Right ventricle myocardium inferior (tissue), 1 donor: ENCODE measurements around the gene ENDOD1. TPM values are rescaled to one million over a fixed set of nuclear protein-coding genes. Genes with fewer than 3 reads are reported as not detected.
"Not testable (repeated sequence)": the region's sequence is repeated elsewhere in the genome, so short reads cannot be mapped to it uniquely, and the experiment has no call there.

Experiments
- ATAC-seq: fragments of 200-7000 bp; cut with Tn5 transposase; one replicate; pipeline ENCODE4 v1.9.1; 2020; ENCODE audit warnings: mild to moderate bottlenecking, moderate library complexity
- DNase-seq: peaks from one replicate; pipeline ENCODE4 v3.0.0; 2021; ENCODE audit errors: missing footprints
- intact Hi-C: fragments of 100-400 bp; cut with DNase I; formaldehyde crosslinking; loops from one replicate; pipeline ENCODE4 v1.11.0; 2022
- long read RNA-seq: library from polyadenylated mRNA; unstranded; transcript quantifications from one replicate; pipeline ENCODE4 v2.0.0, GENCODE V29; 2021
- total RNA-seq: library from RNA; stranded (reverse); fragmentation: NEBNext Ultra II Directional; extraction: Animal tissue kit (Norgen Biotek cat#: 25700); gene quantifications from one replicate; pipeline ENCODE4 v1.2.1, GENCODE V29; 2021
- donor health status: DM: no; HTN: yes; CAD: no; lungs with severe emphysema.

The ENDOD1 gene, protein sequence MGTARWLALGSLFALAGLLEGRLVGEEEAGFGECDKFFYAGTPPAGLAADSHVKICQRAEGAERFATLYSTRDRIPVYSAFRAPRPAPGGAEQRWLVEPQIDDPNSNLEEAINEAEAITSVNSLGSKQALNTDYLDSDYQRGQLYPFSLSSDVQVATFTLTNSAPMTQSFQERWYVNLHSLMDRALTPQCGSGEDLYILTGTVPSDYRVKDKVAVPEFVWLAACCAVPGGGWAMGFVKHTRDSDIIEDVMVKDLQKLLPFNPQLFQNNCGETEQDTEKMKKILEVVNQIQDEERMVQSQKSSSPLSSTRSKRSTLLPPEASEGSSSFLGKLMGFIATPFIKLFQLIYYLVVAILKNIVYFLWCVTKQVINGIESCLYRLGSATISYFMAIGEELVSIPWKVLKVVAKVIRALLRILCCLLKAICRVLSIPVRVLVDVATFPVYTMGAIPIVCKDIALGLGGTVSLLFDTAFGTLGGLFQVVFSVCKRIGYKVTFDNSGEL
- total RNA-seq: 11.2 TPM
- long read RNA-seq, full-length matches to known transcripts: 18 of 21 reads
- long read RNA-seq, partial matches to known transcripts: 0 of 21 reads
- long read RNA-seq, other reads (novel, unspliced or antisense): 3 of 21 reads

- intact Hi-C loops: loop anchor here (2.0 kb wide), 2 partner anchors 19 to 61 kb away; no protein-coding TSS in a partner anchor
- ATAC-seq (peak; percentile 98), DNase-seq (peak; percentile 93)
Measured at GRCh38 chr11:95089620-95090542, at the start of gene ENDOD1. Gene ENDOD1, plus strand, starts transcription at chr11:95089846. Its CDS starts 82 bp downstream, at chr11:95089928.

GRCh38 chr11:95042239-95042638 lies 47.4 kb upstream of the ENDOD1 start:
- intact Hi-C loops: no loop called here
- no peak for ATAC-seq
- DNase-seq: no peak

DNA sequence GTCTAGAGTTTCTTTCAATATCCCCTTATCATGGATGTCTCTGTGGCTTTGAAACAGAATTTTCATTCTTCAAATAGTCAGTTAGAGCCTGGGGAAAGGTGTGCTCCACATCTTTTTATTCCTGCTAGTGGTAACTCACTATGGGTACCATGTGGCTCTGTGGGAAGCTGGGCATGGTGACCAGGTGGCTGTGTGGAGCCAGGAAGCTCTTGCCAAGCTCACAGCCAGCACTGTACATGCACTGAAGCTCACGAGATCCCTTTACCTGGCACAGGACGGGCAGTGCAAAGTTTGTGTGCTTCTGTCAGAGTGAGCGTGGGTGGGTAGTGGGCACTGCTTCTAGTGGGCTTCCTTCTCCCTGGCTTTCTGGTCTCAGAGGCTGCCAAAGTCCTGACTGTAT lies 46.7 kb upstream of the ENDOD1 start:
- no peak for DNase-seq
- ATAC-seq: no peak
- intact Hi-C loops: no loop called here

GRCh38 chr11:95044010-95044409 lies 45.6 kb upstream of the ENDOD1 start:
- intact Hi-C loops: no loop called here
- ATAC-seq: no peak
- DNase-seq: no peak

- intact Hi-C loops: no loop called here
- DNase-seq: no peak
- no peak for ATAC-seq
Measured at GRCh38 chr11:95045812-95046211, 43.8 kb upstream of the ENDOD1 start.

DNA sequence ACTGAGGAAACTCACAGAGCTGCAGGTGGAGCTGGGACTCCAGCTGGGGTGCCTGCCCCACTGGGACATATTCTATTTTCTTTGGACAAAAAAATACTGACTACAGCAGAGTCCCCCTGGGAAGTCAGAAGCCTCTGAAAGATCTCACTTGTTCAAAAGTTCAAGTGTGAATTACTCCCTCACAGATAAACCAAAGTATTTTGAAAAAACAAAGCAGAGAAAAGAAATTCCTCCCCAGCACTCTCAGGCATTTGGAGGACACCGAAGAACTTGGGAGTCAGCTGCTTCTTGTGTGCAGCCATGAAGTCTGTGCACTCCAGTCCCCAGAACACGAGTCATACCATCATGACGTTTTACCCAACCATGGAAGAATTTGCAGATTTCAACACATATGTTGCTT lies 40.5 kb upstream of the ENDOD1 start, which contains the start of gene KDM4F:
KDM4F (plus strand) TSS at position 301 of the 400 bp plus-strand sequence.
- ATAC-seq, intact Hi-C loops, DNase-seq: not testable (repeated sequence)

DNA sequence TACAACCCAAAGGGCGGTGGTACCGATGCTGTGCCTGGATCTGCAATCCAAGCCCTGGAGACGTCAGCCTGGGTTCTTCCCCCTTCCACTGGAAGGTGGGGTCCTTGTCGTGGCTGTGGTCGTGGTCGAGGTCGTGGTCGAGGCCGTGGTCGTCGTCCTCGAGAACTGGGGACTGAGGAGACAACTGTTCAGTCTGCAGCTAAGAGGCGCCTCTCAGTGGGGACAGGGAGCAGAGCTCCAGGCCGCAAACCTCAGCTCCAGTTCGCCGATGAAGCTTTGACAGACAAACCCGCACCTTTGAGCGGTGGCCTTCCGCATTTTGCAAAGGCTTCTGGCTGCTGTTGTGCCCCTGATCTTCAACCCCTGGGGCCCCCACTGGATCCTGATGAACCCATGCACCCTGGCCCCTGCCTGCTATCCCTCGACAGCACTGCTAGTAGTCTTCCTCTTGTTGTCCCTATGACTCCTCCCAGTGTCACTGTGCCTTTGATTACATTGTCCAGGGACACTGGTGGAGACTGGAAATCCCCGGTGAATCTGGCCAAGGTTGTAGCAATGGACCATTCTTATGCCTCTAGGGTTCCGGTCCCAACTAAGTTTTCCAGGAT lies 38.9 kb upstream of the ENDOD1 start:
- ATAC-seq: no peak
- intact Hi-C loops: no loop called here
- DNase-seq: no peak

- ATAC-seq: no peak
- intact Hi-C loops: no loop called here
- no peak for DNase-seq
Measured at GRCh38 chr11:95054356-95054755, 35.3 kb upstream of the ENDOD1 start.

DNA sequence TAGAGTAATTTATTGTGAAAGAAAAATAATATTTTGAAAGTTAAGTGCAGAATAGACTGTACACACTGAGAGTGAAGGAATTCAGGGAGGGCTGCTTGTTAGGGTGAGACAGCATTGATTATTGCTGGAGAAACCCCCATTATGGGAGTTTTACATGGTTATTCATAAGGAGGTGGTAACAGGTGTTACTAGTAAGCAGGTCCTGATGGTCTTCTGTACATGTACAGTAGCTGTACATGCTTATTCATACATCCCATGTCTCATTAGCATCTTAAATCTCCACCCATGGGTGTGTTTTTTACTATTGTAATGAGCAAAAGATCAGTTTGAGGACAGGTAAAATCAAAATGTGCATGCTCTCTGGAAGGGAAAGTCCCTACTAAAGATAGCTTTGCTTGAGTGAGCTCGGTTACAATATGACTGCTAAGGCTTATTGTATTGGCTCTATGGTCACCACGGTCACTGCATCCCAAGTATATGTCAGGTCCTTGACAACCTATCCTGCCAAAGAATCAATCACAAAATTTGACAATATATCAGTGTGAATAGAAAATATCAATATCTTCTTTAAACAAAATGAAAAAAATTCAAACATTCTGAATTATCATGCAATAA lies 34.3 kb upstream of the ENDOD1 start:
- DNase-seq (no peak), ATAC-seq (no peak)

GRCh38 chr11:95057959-95058358 lies 31.7 kb upstream of the ENDOD1 start:
- ATAC-seq: no peak
- no peak for DNase-seq
- intact Hi-C loops: no loop called here

More for the DNA sequence above, 34.3 kb upstream of the ENDOD1 start:
- intact Hi-C loops: no loop called here

DNA sequence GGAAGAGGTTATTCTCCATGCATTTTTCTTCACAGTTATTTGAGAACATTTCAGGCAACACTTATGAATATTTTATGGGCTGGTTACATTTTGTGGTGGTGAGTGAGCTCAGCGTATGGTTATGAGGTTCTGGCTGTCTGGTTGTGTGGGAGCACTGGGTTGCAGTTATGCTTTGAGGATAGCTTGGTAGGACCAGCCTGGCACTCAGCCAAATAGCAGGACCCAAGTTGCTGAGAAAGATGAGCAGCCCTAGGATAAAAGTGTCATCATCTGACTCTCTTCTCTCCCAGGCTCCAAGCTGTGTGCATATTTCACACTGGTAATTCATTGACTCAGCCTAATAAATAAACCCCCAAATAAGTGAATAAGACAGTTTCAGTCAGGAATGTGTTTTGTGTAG lies 31.0 kb upstream of the ENDOD1 start:
- ATAC-seq (no peak), DNase-seq (no peak)
- intact Hi-C loops: no loop called here

- intact Hi-C loops: no loop called here
- no peak for DNase-seq
- ATAC-seq: no peak
Measured at GRCh38 chr11:95059046-95059445, 30.6 kb upstream of the ENDOD1 start.

DNA sequence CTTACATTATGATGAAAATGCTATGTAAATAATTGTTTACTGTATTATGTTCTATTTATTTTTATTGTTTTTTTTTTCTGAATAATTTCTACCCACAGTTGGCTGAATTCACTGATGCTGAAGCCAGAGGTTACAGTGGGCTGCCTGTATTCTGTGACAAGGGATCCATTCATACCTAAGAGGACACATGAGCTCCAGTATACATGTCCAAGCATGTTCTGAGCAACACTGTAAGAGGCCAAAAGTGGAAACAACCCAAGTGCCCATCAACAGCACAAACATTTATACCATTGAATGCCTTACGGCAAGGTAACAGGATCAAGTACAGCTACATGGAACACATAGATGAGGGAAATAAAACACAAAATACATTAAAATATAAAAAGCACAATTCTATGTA lies 24.3 kb upstream of the ENDOD1 start:
- intact Hi-C loops: loop anchor here (5.0 to 10.0 kb wide), 4 partner anchors 91 to 639 kb away; partner anchors contain the start of genes CWC15, KDM4D and SESN3
- ATAC-seq (no peak), DNase-seq (no peak)

DNA sequence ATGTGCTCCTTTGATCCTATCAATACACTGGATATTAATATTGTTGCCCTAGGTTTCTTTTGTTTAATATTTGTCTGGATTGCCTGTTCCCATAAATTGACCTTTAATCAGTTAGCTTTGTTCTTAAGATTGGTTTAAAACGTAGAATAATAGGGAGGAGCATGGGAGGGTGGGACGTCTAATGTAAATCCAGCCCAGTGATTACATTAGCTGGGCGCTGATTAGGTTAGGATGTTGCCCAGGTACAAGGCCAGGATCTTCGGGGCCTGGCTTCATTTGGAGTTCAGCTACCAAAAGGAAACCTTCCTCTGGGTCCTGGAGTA lies 23.0 kb upstream of the ENDOD1 start, which contains the start of gene SRSF8:
SRSF8 (plus strand) TSS at position 204 of the 323 bp plus-strand sequence. CDS start 308 bp downstream, outside the sequence.
- DNase-seq: no peak
- no peak for ATAC-seq
- intact Hi-C loops: loop anchor here (1.0 to 10.0 kb wide), 5 partner anchors 85 to 638 kb away; partner anchors contain the start of genes CWC15, KDM4D and SESN3

DNA sequence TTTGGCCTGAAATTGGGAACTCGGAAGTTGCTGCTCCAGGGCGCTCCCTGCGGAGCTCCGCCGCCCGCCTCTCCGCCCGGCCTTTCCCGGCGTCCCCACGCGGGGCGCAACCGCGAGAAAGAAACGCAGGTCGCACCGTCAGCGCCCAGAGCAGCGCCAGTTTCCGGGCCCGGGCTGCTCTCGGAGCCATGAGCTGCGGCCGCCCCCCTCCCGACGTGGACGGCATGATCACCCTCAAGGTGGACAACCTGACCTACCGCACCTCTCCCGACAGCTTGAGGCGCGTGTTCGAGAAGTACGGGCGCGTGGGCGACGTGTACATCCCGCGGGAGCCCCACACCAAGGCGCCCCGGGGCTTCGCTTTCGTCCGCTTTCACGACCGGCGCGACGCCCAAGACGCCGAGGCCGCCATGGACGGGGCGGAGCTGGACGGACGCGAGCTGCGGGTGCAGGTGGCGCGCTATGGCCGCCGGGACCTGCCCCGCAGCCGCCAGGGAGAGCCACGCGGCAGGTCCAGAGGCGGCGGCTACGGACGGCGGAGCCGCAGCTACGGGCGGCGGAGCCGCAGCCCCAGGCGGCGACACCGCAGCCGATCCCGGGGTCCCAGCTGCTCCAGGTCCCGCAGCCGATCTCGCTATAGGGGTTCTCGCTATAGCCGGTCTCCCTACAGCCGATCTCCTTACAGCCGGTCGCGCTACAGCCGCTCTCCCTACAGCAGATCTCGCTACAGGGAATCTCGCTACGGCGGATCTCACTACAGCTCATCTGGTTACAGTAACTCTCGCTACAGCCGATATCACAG lies 22.4 kb upstream of the ENDOD1 start:
- ATAC-seq (peak; percentile 88), DNase-seq (peak; percentile 91)
- intact Hi-C loops: loop anchor here (1.0 to 10.0 kb wide), 5 partner anchors 84 to 638 kb away; partner anchors contain the start of genes CWC15, KDM4D and SESN3

DNA sequence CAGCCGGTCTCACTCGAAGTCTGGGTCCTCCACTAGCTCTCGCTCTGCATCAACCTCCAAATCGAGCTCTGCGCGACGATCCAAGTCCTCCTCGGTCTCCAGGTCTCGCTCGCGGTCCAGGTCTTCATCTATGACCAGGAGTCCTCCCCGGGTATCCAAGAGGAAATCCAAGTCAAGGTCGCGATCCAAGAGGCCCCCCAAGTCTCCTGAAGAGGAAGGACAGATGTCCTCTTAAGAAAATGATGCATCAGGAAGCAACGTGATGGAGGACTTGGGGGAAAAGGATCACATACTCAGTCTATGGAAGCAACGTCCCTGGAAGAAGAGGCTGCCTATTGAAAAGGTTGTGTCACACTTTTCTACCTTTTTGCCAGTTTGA lies 21.8 kb upstream of the ENDOD1 start:
- no peak for ATAC-seq
- peak; percentile 70 for DNase-seq
- intact Hi-C loops: loop anchor here (1.0 to 10.0 kb wide), 5 partner anchors 83 to 637 kb away; partner anchors contain the start of genes CWC15, KDM4D and SESN3

DNA sequence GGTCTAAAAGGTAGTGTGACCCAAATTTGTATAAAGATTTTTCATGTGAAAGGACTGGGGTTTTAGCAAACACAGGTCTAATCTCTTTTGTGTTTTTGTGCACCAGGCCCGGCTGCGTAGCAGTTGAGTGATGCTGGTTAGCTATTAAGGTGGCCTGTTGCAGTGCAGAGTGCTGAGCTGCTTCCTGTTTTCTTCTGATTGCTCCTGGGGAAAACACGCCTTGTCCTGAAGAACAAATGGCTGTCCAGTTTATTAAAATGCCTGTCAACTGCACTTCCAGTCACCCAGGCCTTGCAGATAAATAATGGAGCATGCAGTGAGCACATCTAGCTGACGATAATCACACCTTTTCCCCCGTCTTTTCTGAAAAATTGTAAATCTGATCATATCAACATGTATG lies 21.1 kb upstream of the ENDOD1 start:
- DNase-seq: peak; percentile 80
- peak; percentile 91 for ATAC-seq
- intact Hi-C loops: loop anchor here (5.0 to 10.0 kb wide), 4 partner anchors 94 to 636 kb away; partner anchors contain the start of genes CWC15, KDM4D and SESN3
